ENCODE measurements around the gene RFX2.

RFX2 gene

GRCh38 chr19:6103217-6103644 is 7.1 kb downstream of the RFX2 start:
- no peak for DNase-seq

GRCh38 chr19:6101991-6102390 is 8.3 kb downstream of the RFX2 start:
- DNase-seq: no peak

GRCh38 chr19:6101291-6101825 is 8.9 kb downstream of the RFX2 start:
- no peak for DNase-seq

GRCh38 chr19:6100284-6100915 is 9.9 kb downstream of the RFX2 start:
- DNase-seq: peak; percentile 45

- DNase-seq: no peak
Measured at GRCh38 chr19:6099599-6099998, 10.7 kb downstream of the RFX2 start.

GRCh38 chr19:6099033-6099432 is 11.3 kb downstream of the RFX2 start:
- DNase-seq: no peak

GRCh38 chr19:6098574-6098973 is 11.7 kb downstream of the RFX2 start:
- no peak for DNase-seq

- DNase-seq: no peak
Measured at GRCh38 chr19:6097911-6098310, 12.4 kb downstream of the RFX2 start.

- no peak for DNase-seq
Measured at GRCh38 chr19:6095760-6096159, 14.5 kb downstream of the RFX2 start.

- no peak for DNase-seq
Measured at GRCh38 chr19:6092329-6093286, 17.7 kb downstream of the RFX2 start.

- DNase-seq: no peak
Measured at GRCh38 chr19:6091771-6092291, 18.5 kb downstream of the RFX2 start.

GRCh38 chr19:6090634-6091033 is 19.7 kb downstream of the RFX2 start:
- no peak for DNase-seq

GRCh38 chr19:6088602-6089049 is 21.7 kb downstream of the RFX2 start:
- no peak for DNase-seq

- DNase-seq: no peak
Measured at GRCh38 chr19:6087074-6087571, 23.2 kb downstream of the RFX2 start.

- DNase-seq: no peak
Measured at GRCh38 chr19:6086068-6086788, 24.1 kb downstream of the RFX2 start.

- no peak for DNase-seq
Measured at GRCh38 chr19:6084821-6085220, 25.5 kb downstream of the RFX2 start.

- no peak for DNase-seq
Measured at GRCh38 chr19:6079107-6079506, 31.2 kb downstream of the RFX2 start.

GRCh38 chr19:6078068-6078467 is 32.2 kb downstream of the RFX2 start:
- no peak for DNase-seq

- no peak for DNase-seq
Measured at GRCh38 chr19:6076675-6077463, 33.4 kb downstream of the RFX2 start.

- no peak for DNase-seq
Measured at GRCh38 chr19:6076291-6076665, 34.0 kb downstream of the RFX2 start.

GRCh38 chr19:6074709-6075403 is 35.4 kb downstream of the RFX2 start:
- no peak for DNase-seq
